SH-SY5Y (cell line): Measurements from ENCODE around the gene PIP4K2A.

Source experiments
- GATA2 ChIP-seq: IDR thresholded peaks from 2 replicates; pipeline ENCODE4 v1.6.1; 2011; ENCODE audit warnings: mild to moderate bottlenecking, low read depth, low read length
- GATA3 ChIP-seq: IDR thresholded peaks from 2 replicates; pipeline ENCODE4 v1.6.1; 2011; ENCODE audit warnings: low read depth, mild to moderate bottlenecking, low read length, moderate library complexity

- TF ChIP-seq GATA2 (no peak), GATA3 (no peak)
Measured at GRCh38 chr10:22610610-22611009, 103.8 kb downstream of the PIP4K2A start.
